ENCODE data around the gene KHDC1. TPM values are rescaled to one million over a fixed set of nuclear protein-coding genes. Genes with fewer than 3 reads are reported as not detected.
"Not testable (repeated sequence)": the region's sequence is repeated elsewhere in the genome, so short reads cannot be mapped to it uniquely, and the experiment has no call there.

The KHDC1 gene
- polyA plus RNA-seq, 4 donors: 6.8 to 9.6 (median 7.9) TPM

GRCh38 chr6:73252703-73253102, 10.3 kb downstream of the KHDC1 start:
- no peak for DNase-seq (ENCODE audit: low read depth in 4 of 4, low spot score in 3 of 4)

GRCh38 chr6:73250016-73250415, 13.0 kb downstream of the KHDC1 start:
- DNase-seq (ENCODE audit: low read depth in 4 of 4, low spot score in 3 of 4): no peak

GRCh38 chr6:73248192-73248903, 14.6 kb downstream of the KHDC1 start:
- DNase-seq (ENCODE audit: low read depth in 4 of 4, low spot score in 3 of 4): no peak

- DNase-seq (ENCODE audit: low read depth in 4 of 4, low spot score in 3 of 4): no peak
Observed at GRCh38 chr6:73242001-73242400, 21.0 kb downstream of the KHDC1 start.

- DNase-seq (ENCODE audit: low read depth in 4 of 4, low spot score in 3 of 4): no peak
Observed at GRCh38 chr6:73240730-73241129, 22.3 kb downstream of the KHDC1 start.

- no peak for DNase-seq (ENCODE audit: low read depth in 4 of 4, low spot score in 3 of 4)
Observed at GRCh38 chr6:73236144-73236750, 26.7 kb downstream of the KHDC1 start.

- DNase-seq (ENCODE audit: low read depth in 4 of 4, low spot score in 3 of 4): no peak
Observed at GRCh38 chr6:73234733-73235132, 28.3 kb downstream of the KHDC1 start.

- not testable (repeated sequence) for DNase-seq (ENCODE audit: low read depth in 4 of 4, low spot score in 3 of 4)
Observed at GRCh38 chr6:73233971-73234370, 29.0 kb downstream of the KHDC1 start.

GRCh38 chr6:73233048-73233447, 29.9 kb downstream of the KHDC1 start:
- no peak for DNase-seq (ENCODE audit: low read depth in 4 of 4, low spot score in 3 of 4)

- no peak for DNase-seq (ENCODE audit: low read depth in 4 of 4, low spot score in 3 of 4)
Observed at GRCh38 chr6:73231986-73232391, 31.0 kb downstream of the KHDC1 start.

- no peak for DNase-seq (ENCODE audit: low read depth in 4 of 4, low spot score in 3 of 4)
Observed at GRCh38 chr6:73227606-73228255, 35.3 kb downstream of the KHDC1 start.

- DNase-seq (ENCODE audit: low read depth in 4 of 4, low spot score in 3 of 4): no peak
Observed at GRCh38 chr6:73225396-73225795, 37.6 kb downstream of the KHDC1 start, which contains the start of gene KHDC1L. Gene KHDC1L, minus strand, starts transcription at chr6:73225496. Its CDS starts 88 bp downstream, at chr6:73225408.

- DNase-seq (ENCODE audit: low read depth in 4 of 4, low spot score in 3 of 4): no peak
Observed at GRCh38 chr6:73216859-73217258, 46.1 kb downstream of the KHDC1 start.

- DNase-seq (ENCODE audit: low read depth in 4 of 4, low spot score in 3 of 4): no peak
Observed at GRCh38 chr6:73209117-73209516, 53.9 kb downstream of the KHDC1 start.

- DNase-seq (ENCODE audit: low read depth in 4 of 4, low spot score in 3 of 4): no peak
Observed at GRCh38 chr6:73207221-73207837, 55.7 kb downstream of the KHDC1 start.

GRCh38 chr6:73204252-73204651, 58.7 kb downstream of the KHDC1 start:
- DNase-seq (ENCODE audit: low read depth in 4 of 4, low spot score in 3 of 4): no peak

- DNase-seq (ENCODE audit: low read depth in 4 of 4, low spot score in 3 of 4): no peak
Observed at GRCh38 chr6:73203098-73203497, 59.9 kb downstream of the KHDC1 start.

GRCh38 chr6:73200735-73201134, 62.3 kb downstream of the KHDC1 start:
- no peak for DNase-seq (ENCODE audit: low read depth in 4 of 4, low spot score in 3 of 4)

- no peak for DNase-seq (ENCODE audit: low read depth in 4 of 4, low spot score in 3 of 4)
Observed at GRCh38 chr6:73200247-73200646, 62.7 kb downstream of the KHDC1 start.

- DNase-seq (ENCODE audit: low read depth in 4 of 4, low spot score in 3 of 4): no peak
Observed at GRCh38 chr6:73194744-73195143, 68.3 kb downstream of the KHDC1 start.

GRCh38 chr6:73193302-73193701, 69.7 kb downstream of the KHDC1 start:
- DNase-seq (ENCODE audit: low read depth in 4 of 4, low spot score in 3 of 4): not testable (repeated sequence)
